H1 (cell line): Measurements from ENCODE around the gene IGLON5. TPM values are rescaled to one million over a fixed set of nuclear protein-coding genes. Genes with fewer than 3 reads are reported as not detected.

ENCODE experiments used
- CBX8 ChIP-seq: fragments of 300-800, 300-1000 bp; sonication (generic); IDR thresholded peaks from 2 replicates; pipeline ENCODE4 v1.7.1; 2016; ENCODE audit warnings: low read depth, low read length, borderline replicate concordance
- CHD1 ChIP-seq: IDR thresholded peaks from 2 replicates; pipeline ENCODE4 v1.6.1; 2012; ENCODE audit warnings: low read depth, low read length, improper control_type of control experiment
- EP300 ChIP-seq, 2 experiments: IDR thresholded peaks; 1 replicate in 1 of 2; 2 replicates in 1 of 2; pipeline ENCODE4 v1.6.1; 2011 to 2012; ENCODE audit warnings: low read depth in 2 of 2, low read length in 2 of 2, mild to moderate bottlenecking in 2 of 2, borderline replicate concordance in 1 of 2, inconsistent platforms in 1 of 2, moderate library complexity in 1 of 2
- FOSL1 ChIP-seq: IDR thresholded peaks from 2 replicates; pipeline ENCODE4 v1.6.1; 2011; ENCODE audit warnings: mild to moderate bottlenecking, low read depth, low read length, moderate library complexity; ENCODE audit not compliant: insufficient read depth
- JUND ChIP-seq: IDR thresholded peaks from 2 replicates; pipeline ENCODE4 v1.6.1; 2011; ENCODE audit warnings: mild to moderate bottlenecking, improper control_type of control experiment, low read length
- KDM4A ChIP-seq: IDR thresholded peaks from one replicate; pipeline ENCODE4 v1.7.1; 2012; ENCODE audit warnings: low read depth, mild to moderate bottlenecking, moderate library complexity, low read length, inconsistent platforms; ENCODE audit not compliant: severe bottlenecking
- PHF8 ChIP-seq: fragments of 200-600 bp; sonication (generic); conservative IDR thresholded peaks from 2 replicates; pipeline ENCODE4 v1.7.1; 2012; ENCODE audit warnings: low read depth, mild to moderate bottlenecking, inconsistent platforms, low read length, moderate library complexity
- TCF12 ChIP-seq: IDR thresholded peaks from 2 replicates; pipeline ENCODE4 v1.6.1; 2011; ENCODE audit warnings: low read depth, mild to moderate bottlenecking, low read length
- polyA plus RNA-seq, 7 experiments: library from polyadenylated mRNA; depleted of rRNA in 3 of 7; stranded (reverse) in 5 of 7; unstranded in 2 of 7; fragments of >200 nt in 5 of 7; fragments of 200-250 nt in 2 of 7; gene quantifications; 1 replicate in 5 of 7; 2 replicates in 1 of 7; 4 replicates in 1 of 7; pipeline versions ENCODE4 v1.2.1 to v1.2.3, GENCODE V29; 2011 to 2013; ENCODE audit warnings: missing spikeins in 2 of 7, mixed read lengths in 2 of 7
- total RNA-seq: library from RNA; stranded (reverse); fragmentation: NEBNext Ultra II Directional; extraction: Animal tissue kit (Norgen Biotek cat#: 25700); gene quantifications from 2 replicates; pipeline ENCODE4 v1.2.1, GENCODE V29; 2021
- TF ChIP-seq, protein P1 (sequence below): fragments of 300-600 bp; sonication (generic); IDR thresholded peaks from 2 replicates; pipeline ENCODE4 v1.7.1; 2012; ENCODE audit warnings: low read length, moderate library complexity, mild to moderate bottlenecking, inconsistent platforms; ENCODE audit not compliant: insufficient replicate concordance

The IGLON5 gene
- total and polyA plus RNA-seq, 2 of the 8 experiments (the other 6 are each of a cell fraction or from before 2014, with no cell fraction given) = 31.8 to 34.6 TPM

DNA sequence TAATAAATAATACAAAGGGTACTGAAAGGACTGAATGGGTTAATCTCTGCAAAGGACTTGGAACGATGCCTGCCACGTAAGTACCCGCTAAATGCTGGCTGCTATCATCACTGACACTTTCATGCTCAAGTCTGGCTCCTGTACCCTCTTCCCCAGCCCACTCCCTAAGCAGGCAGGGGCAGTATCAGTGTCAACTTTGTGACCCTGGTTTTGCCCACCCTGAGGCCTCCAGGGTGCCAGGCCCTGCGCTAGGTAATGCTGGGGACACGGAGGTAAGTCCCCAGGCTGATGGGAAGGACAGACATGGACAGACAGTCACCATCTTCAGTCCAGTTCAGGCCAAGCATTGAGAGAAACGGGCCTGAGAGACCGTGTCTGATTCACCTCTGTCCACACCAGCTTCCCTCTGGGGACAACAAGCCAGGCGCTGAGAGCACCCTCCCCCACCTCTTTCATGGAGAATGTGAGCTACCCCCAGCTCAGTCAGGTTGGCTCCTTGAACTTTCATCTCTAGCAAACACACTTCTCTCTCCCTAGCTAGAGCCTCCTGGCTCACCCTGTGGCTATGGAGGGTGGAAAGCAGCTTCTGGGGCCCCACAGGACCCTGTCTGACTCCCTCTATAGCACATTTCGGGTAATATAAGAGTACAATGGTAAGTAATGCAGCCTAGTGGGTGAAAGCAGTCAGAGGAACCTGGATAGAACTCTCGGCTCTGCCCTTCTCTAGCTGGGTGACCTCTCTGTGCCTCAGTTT, 53.9 kb downstream of the IGLON5 start (continued):
- TF ChIP-seq, protein P1, sequence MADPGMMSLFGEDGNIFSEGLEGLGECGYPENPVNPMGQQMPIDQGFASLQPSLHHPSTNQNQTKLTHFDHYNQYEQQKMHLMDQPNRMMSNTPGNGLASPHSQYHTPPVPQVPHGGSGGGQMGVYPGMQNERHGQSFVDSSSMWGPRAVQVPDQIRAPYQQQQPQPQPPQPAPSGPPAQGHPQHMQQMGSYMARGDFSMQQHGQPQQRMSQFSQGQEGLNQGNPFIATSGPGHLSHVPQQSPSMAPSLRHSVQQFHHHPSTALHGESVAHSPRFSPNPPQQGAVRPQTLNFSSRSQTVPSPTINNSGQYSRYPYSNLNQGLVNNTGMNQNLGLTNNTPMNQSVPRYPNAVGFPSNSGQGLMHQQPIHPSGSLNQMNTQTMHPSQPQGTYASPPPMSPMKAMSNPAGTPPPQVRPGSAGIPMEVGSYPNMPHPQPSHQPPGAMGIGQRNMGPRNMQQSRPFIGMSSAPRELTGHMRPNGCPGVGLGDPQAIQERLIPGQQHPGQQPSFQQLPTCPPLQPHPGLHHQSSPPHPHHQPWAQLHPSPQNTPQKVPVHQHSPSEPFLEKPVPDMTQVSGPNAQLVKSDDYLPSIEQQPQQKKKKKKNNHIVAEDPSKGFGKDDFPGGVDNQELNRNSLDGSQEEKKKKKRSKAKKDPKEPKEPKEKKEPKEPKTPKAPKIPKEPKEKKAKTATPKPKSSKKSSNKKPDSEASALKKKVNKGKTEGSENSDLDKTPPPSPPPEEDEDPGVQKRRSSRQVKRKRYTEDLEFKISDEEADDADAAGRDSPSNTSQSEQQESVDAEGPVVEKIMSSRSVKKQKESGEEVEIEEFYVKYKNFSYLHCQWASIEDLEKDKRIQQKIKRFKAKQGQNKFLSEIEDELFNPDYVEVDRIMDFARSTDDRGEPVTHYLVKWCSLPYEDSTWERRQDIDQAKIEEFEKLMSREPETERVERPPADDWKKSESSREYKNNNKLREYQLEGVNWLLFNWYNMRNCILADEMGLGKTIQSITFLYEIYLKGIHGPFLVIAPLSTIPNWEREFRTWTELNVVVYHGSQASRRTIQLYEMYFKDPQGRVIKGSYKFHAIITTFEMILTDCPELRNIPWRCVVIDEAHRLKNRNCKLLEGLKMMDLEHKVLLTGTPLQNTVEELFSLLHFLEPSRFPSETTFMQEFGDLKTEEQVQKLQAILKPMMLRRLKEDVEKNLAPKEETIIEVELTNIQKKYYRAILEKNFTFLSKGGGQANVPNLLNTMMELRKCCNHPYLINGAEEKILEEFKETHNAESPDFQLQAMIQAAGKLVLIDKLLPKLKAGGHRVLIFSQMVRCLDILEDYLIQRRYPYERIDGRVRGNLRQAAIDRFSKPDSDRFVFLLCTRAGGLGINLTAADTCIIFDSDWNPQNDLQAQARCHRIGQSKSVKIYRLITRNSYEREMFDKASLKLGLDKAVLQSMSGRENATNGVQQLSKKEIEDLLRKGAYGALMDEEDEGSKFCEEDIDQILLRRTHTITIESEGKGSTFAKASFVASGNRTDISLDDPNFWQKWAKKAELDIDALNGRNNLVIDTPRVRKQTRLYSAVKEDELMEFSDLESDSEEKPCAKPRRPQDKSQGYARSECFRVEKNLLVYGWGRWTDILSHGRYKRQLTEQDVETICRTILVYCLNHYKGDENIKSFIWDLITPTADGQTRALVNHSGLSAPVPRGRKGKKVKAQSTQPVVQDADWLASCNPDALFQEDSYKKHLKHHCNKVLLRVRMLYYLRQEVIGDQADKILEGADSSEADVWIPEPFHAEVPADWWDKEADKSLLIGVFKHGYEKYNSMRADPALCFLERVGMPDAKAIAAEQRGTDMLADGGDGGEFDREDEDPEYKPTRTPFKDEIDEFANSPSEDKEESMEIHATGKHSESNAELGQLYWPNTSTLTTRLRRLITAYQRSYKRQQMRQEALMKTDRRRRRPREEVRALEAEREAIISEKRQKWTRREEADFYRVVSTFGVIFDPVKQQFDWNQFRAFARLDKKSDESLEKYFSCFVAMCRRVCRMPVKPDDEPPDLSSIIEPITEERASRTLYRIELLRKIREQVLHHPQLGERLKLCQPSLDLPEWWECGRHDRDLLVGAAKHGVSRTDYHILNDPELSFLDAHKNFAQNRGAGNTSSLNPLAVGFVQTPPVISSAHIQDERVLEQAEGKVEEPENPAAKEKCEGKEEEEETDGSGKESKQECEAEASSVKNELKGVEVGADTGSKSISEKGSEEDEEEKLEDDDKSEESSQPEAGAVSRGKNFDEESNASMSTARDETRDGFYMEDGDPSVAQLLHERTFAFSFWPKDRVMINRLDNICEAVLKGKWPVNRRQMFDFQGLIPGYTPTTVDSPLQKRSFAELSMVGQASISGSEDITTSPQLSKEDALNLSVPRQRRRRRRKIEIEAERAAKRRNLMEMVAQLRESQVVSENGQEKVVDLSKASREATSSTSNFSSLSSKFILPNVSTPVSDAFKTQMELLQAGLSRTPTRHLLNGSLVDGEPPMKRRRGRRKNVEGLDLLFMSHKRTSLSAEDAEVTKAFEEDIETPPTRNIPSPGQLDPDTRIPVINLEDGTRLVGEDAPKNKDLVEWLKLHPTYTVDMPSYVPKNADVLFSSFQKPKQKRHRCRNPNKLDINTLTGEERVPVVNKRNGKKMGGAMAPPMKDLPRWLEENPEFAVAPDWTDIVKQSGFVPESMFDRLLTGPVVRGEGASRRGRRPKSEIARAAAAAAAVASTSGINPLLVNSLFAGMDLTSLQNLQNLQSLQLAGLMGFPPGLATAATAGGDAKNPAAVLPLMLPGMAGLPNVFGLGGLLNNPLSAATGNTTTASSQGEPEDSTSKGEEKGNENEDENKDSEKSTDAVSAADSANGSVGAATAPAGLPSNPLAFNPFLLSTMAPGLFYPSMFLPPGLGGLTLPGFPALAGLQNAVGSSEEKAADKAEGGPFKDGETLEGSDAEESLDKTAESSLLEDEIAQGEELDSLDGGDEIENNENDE = no peak
- TF ChIP-seq CHD1 = no peak
- TF ChIP-seq TCF12 = no peak
- no peak for TF ChIP-seq CBX8
- no peak for TF ChIP-seq FOSL1
- peak; percentile 11 for TF ChIP-seq KDM4A
- TF ChIP-seq JUND = no peak
- no peak for TF ChIP-seq EP300 (IDR thresholded peaks at IDR 0.05; ENCODE audit: borderline replicate concordance in 1 of 2, low read depth in 2 of 2, low read length in 2 of 2)
- TF ChIP-seq PHF8 = 0 out of 2 replicates have a peak, but pooled peaks have one; percentile 6
